ENCODE results near the gene PLA2G2C. TPM values are rescaled to one million over a fixed set of nuclear protein-coding genes. Genes with fewer than 3 reads are reported as not detected.

Gene PLA2G2C
- total RNA-seq, 4 donors from 2014 or later = not detected

GRCh38 chr1:20141001-20141400 lies 45.3 kb downstream of the PLA2G2C start:
- DNase-seq (ENCODE audit: low spot score) (no peak), ATAC-seq (ENCODE audit: low FRiP score) (no peak)
- no peak for TF ChIP-seq CTCF (IDR thresholded peaks at IDR 0.05)

GRCh38 chr1:20139776-20140612 lies 46.3 kb downstream of the PLA2G2C start:
- ATAC-seq (ENCODE audit: low FRiP score) = no peak
- no peak for TF ChIP-seq CTCF (IDR thresholded peaks at IDR 0.05)
- DNase-seq (ENCODE audit: low spot score) = no peak

- no peak for DNase-seq (ENCODE audit: low spot score)
- no peak for ATAC-seq (ENCODE audit: low FRiP score)
- TF ChIP-seq CTCF (IDR thresholded peaks at IDR 0.05) = no peak
These were observed 47.3 kb downstream of the PLA2G2C start, which contains the start of gene PLA2G2F for GRCh38 chr1:20138961-20139550. Gene PLA2G2F, plus strand, starts transcription at chr1:20139323. Its CDS starts 105 bp downstream, at chr1:20139428.

DNA sequence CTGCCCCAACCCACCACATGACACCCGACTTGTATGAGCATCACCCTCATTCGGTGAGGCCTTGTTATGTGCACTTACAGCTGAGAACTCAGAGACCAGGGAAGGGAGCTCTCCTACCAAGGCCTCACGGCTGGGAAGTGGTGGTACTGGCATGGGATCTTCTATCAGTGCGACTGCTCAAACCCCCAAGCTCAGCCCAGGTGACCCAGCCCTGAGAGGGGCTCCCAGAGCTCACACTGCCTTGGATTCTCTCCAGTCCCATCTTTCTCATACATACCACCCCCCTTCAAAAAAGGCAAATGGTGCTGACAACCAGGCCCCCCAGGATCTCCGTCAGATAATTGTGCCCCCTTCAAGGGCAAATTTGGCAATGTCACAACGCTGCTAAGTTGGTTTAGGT lies 48.0 kb downstream of the PLA2G2C start:
- ATAC-seq (ENCODE audit: low FRiP score) = no peak
- DNase-seq (ENCODE audit: low spot score) = no peak
- no peak for TF ChIP-seq CTCF (IDR thresholded peaks at IDR 0.05)

DNA sequence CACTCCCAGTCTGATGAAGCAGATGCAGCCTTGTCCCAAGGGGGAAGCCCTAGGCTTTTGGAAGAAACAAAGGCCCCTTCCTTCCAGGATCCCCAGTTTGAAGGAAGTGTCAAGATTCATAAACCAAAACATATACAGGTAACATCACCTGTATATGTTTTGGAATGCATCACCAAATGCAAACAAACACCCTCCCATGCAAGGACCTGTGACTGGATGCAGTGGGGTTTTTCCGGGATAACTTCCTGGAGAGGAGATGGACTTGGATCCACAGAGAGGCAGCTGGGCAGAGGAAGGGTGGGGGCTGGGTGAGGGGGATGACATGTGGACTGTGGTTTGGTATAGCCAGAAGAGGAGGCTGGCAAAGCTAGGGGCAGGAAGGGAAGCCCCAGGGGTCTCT lies 48.7 kb downstream of the PLA2G2C start:
- DNase-seq (ENCODE audit: low spot score) = no peak
- TF ChIP-seq CTCF (IDR thresholded peaks at IDR 0.05) = no peak
- ATAC-seq (ENCODE audit: low FRiP score) = no peak

- DNase-seq (ENCODE audit: low spot score) (no peak), ATAC-seq (ENCODE audit: low FRiP score) (no peak)
- TF ChIP-seq CTCF (IDR thresholded peaks at IDR 0.05) = no peak
These were observed 49.3 kb downstream of the PLA2G2C start for GRCh38 chr1:20137055-20137454.

GRCh38 chr1:20136249-20136648 lies 50.1 kb downstream of the PLA2G2C start:
- DNase-seq (ENCODE audit: low spot score) (no peak), ATAC-seq (ENCODE audit: low FRiP score) (no peak)
- TF ChIP-seq CTCF (IDR thresholded peaks at IDR 0.05) = no peak
